Fibroblast of peridontal ligament (primary cell): ENCODE data around the gene CARF.
"Not testable (repeated sequence)": the region's sequence is repeated elsewhere in the genome, so short reads cannot be mapped to it uniquely, and the experiment has no call there.

ENCODE experiments used
- DNase-seq: peaks from one replicate; pipeline ENCODE4 v3.0.0-alpha.2; 2010; ENCODE audit errors: extremely low read depth

Gene CARF

DNA sequence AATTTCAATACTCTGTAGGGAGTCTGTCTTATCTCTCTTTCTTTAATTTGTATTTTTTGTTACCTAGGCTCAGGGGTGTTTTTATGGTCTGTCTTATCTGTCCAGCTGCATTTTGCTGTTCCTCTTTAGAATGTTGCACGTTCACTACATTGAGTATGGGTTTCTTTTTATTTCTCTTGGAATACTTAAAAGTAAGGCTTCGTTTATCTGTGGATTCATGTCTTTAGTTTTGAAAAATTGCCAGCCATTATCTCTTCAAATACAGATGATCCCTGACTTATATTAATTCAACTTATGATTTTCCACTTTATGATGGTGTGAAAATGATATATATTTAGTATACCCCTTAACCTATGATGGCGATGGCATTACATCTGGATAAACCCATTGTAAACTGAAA is 26.9 kb downstream of the CARF start:
- no peak for DNase-seq

GRCh38 chr2:202941771-202942170 is 29.7 kb downstream of the CARF start:
- peak; percentile 46 for DNase-seq

- peak; percentile 35 for DNase-seq
Measured at GRCh38 chr2:202944408-202944807, 32.3 kb downstream of the CARF start.

GRCh38 chr2:202944816-202945215 is 32.7 kb downstream of the CARF start:
- no peak for DNase-seq

DNA sequence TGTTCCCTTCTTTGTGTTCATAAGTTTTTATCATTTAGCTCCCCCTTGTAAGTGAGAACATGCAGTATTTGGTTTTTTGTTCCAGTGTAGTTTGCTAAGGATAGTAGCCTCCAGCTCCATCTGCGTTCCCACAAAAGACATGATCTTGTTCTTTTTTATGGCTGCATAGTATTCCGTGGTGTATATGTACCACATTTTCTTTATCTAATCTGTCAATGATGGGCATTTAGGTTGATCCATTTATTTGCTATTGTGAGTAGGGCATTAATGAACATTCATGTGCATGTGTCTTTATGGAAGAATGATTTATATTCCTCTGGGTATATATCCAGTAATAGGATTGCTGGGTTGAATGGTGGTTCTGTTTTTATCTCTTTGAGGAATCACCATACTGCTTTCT is 33.4 kb downstream of the CARF start:
- DNase-seq = no peak

DNA sequence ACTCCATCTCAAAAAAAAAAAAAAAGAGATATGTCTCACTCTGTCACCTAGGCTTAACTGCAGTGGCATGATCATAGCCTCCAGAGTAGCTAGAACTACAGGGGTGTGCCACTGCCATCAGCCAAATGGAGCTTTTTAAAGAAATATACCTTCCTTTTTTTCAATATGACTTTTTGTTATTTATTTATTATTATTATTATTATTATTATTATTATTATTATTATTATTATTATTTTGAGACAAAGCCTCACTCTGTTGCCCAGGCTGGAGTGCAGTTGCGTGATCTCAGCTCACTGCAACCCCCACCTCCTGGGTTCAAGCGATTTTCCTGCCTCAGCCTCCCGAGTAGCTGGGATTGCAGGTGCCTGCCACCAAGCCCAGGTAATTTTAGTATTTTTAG is 37.3 kb downstream of the CARF start:
- not testable (repeated sequence) for DNase-seq

GRCh38 chr2:202950592-202950991 is 38.5 kb downstream of the CARF start:
- DNase-seq = no peak

DNA sequence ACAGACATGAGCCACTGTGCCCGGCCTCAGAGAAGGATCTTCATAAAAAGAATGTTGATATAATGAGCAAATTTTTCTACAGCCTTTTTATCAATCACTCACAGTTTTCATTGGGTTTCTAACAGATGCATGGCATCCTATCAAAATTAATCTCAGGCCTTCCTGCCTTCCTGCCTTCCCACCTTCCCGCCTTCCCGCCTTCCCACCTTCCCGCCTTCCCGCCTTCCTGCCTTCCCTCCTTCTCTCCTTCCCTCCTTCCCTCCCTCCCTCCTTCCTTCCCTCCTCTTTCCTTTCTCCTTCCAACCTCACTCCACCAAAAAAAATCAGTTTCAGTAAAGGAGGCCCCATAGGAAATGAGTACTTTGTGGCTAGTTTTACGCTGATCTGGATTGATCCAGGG is 48.4 kb downstream of the CARF start:
- DNase-seq = no peak

GRCh38 chr2:202963712-202964111 is 51.6 kb downstream of the CARF start:
- no peak for DNase-seq

DNA sequence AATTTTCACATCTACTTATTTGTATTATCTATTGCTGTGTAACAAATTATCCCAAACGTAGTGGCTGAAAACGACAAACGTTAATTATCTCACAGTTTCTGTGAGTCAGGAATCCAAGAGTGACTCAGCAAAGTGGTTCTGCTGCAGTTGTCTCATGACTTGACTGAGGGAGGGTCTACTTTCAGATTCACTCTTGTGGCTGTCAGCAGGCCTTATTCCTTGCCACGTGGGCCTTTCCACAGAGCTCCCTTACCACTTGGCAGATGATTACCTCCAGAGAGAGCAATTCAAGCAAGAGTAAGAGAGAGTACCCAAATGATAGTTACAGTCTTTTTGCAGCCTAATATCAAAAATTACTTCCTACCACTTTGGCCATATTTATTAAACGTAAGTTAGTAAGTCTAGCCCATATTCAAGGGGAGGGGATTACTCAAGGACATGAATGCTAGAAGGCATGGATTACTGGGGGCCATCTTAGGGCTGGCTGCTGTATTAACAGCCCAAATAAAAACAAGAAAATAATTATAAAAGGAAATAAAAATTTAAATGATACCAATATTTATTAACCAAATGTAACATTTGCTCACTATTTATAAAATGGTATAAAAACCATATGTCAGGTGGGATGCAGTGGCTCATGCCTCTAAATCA is 53.9 kb downstream of the CARF start:
- DNase-seq = peak; percentile 88

- DNase-seq = not testable (repeated sequence)
Measured at GRCh38 chr2:202969404-202969803, 57.3 kb downstream of the CARF start.

GRCh38 chr2:202976809-202977208 is 64.7 kb downstream of the CARF start:
- DNase-seq = no peak

DNA sequence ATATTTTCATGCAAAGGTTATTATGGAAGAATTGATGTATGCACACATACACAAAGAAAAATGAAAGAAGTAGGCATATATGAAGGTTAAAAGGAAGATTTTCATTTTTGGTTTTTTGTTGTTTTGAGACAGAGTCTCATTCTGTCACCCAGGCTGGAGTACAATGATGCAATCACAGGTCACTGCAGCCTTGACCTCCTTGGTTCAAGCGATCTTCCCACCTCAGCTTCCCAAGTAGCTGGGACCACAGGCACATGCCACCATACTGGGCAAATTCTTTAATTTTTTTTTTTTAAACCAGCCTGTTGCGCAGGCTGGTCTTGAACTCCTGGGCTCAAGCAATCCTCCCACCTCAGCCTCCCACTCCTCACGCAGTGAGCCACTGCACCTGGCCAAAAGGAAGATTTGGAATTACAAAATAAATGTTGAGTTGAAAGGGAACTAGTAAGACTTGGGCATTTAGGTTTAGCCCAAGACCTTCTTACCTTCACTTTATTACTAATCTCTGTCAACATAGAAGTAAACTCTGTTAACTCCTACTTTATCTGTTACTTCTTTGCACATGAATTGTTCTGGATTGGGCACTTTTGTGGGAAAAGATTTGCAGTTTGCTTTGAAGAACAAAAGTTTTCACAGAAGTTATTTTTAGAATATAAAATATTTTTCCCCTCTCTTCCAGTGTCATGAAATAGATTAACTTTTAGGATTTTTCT is 70.9 kb downstream of the CARF start:
- DNase-seq = no peak

DNA sequence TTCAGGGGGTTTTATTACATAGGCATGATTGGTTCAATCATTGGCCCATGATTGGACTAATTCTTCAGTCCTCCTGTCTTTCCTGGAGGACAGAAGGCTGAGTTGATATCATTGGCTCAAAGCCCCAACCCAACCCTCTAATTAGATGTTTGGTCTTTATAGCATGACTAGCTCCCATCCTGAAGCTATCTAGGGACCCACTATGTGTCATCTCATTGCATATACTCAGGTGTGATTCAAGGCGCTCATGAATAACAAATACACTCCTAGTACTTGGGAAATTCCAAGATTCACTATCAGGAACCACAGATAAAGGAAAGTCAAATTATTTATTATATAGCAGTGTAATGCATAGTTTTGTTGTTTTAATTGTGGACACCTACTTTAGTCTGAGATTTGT is 77.7 kb downstream of the CARF start:
- no peak for DNase-seq

- DNase-seq = no peak
Measured at GRCh38 chr2:202990501-202990900, 78.4 kb downstream of the CARF start.

DNA sequence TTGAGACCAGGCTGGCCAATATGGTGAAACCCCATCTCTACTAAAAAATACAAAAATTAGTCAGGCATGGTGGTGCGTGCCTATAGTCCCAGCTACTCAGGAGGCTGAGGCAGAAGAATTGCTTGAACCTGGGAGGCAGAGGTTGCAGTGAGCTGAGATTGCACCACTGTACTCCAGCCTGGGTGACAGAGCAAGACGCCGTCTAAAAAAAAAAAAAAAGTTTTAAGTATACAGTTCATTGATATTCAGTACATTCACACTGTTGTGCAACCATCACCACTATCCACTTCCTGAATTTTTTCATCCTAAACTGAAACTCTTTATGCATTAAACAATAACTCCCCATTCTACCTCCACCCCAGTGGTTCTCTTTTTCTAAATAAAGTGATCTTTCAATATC is 85.0 kb downstream of the CARF start:
- DNase-seq = peak; percentile 42

DNA sequence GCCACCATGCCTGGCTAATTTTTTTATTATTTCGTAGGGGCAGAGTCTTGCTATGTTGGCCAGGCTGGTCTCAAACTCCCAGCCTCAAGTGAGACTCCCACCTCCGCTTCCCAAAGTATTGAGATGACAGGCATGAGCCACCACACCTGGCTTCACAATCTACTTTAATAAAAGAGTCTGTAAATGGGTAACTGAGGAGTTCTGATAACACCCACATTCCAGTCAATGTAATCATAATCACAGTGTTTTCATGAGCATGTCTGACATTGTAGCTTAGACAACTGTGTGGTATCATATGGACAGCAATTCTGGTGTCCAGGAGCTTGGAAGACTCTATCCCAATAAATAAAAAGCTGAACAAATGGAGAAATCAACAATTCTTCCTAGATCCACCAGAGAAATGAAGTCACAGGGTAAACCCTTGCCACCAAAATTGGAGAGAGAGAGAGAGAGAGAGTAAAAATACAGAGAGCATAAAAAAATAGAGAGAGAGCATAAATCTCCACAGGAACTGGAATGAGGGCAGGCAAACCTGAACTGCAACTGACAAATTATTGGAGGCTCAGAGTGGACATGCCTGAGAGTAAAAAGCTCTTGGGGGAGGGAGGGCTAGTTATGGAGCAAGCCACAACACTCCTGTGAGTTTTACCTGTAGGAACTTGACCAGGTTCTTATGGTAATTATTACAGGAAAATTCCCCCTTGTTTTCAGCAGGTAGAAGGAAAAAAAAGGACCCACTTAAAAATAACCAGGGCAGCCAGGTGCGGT is 90.2 kb downstream of the CARF start:
- DNase-seq = no peak

GRCh38 chr2:203003716-203004115 is 91.6 kb downstream of the CARF start:
- DNase-seq = no peak

GRCh38 chr2:203014456-203015199 is 102.6 kb downstream of the CARF start, which contains the start of gene NBEAL1:
Gene NBEAL1 (plus strand): TSS chr2:203014875. CDS start chr2:203016385, 1,510 bp downstream.
- DNase-seq = peak; percentile 100

- no peak for DNase-seq
Measured at GRCh38 chr2:203016716-203017115, 104.6 kb downstream of the CARF start.

DNA sequence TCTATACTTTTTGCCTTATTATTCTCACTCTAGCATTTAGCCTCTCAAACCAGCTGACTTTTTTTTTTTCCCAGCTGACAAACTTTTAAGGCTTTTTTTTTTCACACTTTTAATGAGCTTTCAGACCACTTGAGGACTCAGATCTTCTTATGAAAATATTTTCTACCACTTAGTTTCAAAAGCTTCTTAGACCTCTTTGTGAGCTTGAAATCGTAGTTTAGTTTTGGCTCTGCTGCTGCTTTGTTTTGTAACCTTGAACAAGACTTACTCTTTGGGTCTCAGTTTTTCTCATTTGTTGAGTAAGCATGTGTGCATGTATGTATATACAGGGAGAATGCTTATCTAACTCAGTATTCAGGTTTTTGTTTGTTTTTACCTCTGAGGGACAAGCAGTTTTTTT is 106.1 kb downstream of the CARF start:
- peak; percentile 54 for DNase-seq

- no peak for DNase-seq
Measured at GRCh38 chr2:203019142-203019541, 107.1 kb downstream of the CARF start.
